Measurements from ENCODE around the gene METTL16.

Gene METTL16

DNA sequence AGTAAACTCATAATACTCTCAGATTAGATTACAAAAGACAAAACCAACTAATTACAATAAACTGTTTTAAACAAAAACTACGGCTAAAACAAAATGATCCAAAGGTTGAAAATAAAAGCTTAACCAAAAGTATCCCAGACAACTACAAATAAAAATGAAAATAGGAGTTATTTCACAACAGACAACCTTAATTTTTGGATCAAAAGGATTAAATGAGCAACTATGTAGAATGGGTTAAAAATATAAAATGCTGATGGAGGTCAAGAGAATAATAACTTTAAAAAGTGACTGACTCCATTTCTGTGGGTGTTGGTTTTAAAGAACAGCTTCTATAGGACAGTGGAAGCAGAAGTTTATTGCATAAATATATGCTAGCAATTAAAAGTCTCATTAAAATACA lies 28.6 kb downstream of the METTL16 start:
- TF ChIP-seq CTCF (IDR thresholded peaks at IDR 0.05; ENCODE audit: low read depth, low read length): no peak
- DNase-seq (ENCODE audit: low read depth in 2 of 2): no peak
- H3K4me3 ChIP-seq (replicated peaks in 1 of 2; ENCODE audit: low read depth in 2 of 2, low read length in 2 of 2): no peak overlapping the region

DNA sequence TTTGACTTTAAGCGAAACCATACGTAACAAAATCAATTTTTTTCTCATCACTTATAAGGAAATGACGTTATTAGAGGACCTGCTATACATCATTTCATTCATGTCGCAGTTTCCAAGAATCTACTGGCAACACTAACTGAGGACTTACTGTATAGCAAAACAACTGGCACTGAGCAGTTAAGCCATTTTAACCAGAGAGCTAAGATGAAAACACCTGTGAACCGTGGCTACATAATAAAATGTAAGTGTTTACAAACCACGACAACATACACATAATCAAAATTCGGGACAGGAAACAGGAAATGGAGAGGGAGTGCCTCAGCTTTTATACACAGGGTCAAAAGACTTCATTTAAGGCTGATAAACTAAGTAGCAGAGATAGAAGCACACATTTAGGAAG lies 29.5 kb downstream of the METTL16 start:
- TF ChIP-seq CTCF (IDR thresholded peaks at IDR 0.05; ENCODE audit: low read depth, low read length): no peak
- peak in 1 of 2 donors; percentile 4 for DNase-seq (ENCODE audit: low read depth in 2 of 2)
- no peak overlapping the region for H3K4me3 ChIP-seq (replicated peaks in 1 of 2; ENCODE audit: low read depth in 2 of 2, low read length in 2 of 2)

DNA sequence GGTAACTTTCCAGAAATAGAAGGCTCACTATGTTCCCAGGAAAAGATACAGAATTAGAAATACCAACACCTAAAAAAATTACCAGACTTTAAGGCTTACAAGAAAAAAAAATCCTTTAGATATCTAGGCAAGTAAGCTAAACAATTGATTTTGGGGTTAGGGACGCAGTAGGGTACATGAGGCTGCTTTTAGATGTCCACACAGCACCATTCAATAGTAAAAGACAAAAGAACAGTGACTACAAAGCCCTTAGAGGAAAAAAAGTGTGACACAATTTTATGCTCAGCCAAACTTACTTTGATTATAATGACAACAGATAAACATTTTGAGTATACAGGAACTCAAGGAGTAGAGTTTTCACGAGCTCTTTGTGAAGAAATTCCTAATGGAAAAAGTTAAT lies 29.9 kb downstream of the METTL16 start:
- no peak for DNase-seq (ENCODE audit: low read depth in 2 of 2)
- no peak for TF ChIP-seq CTCF (IDR thresholded peaks at IDR 0.05; ENCODE audit: low read depth, low read length)
- H3K4me3 ChIP-seq (replicated peaks in 1 of 2; ENCODE audit: low read depth in 2 of 2, low read length in 2 of 2): no peak overlapping the region

- no peak overlapping the region for H3K4me3 ChIP-seq (replicated peaks in 1 of 2; ENCODE audit: low read depth in 2 of 2, low read length in 2 of 2)
- no peak for TF ChIP-seq CTCF (IDR thresholded peaks at IDR 0.05; ENCODE audit: low read depth, low read length)
- no peak for DNase-seq (ENCODE audit: low read depth in 2 of 2)
Observed at GRCh38 chr17:2478458-2478857, 33.2 kb downstream of the METTL16 start.

GRCh38 chr17:2475056-2475455 lies 36.6 kb downstream of the METTL16 start:
- TF ChIP-seq CTCF (IDR thresholded peaks at IDR 0.05; ENCODE audit: low read depth, low read length): no peak
- no peak for DNase-seq (ENCODE audit: low read depth in 2 of 2)
- no peak overlapping the region for H3K4me3 ChIP-seq (replicated peaks in 1 of 2; ENCODE audit: low read depth in 2 of 2, low read length in 2 of 2)

- TF ChIP-seq CTCF (IDR thresholded peaks at IDR 0.05; ENCODE audit: low read depth, low read length): no peak
- H3K4me3 ChIP-seq (replicated peaks in 1 of 2; ENCODE audit: low read depth in 2 of 2, low read length in 2 of 2): no peak overlapping the region
- DNase-seq (ENCODE audit: low read depth in 2 of 2): no peak
Observed at GRCh38 chr17:2474371-2474770, 37.3 kb downstream of the METTL16 start.

DNA sequence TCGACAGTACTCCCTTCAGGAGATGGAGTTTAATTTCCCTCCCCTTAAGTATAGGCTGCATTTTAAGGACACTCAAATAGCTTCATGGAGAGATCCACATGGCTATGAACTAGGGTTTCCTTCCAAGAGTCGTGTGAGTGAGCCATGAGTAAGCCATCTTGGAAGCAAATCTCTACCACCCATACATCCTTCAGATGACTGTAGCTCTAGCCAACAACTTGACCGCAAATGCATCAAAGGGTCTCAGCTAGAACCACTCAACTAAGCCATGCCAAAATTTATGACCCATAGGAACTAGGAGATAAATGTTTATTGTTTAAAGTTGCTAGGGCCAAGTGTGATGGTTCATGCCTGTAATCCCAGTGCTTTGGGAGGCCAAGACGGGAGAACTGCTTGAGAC lies 43.4 kb downstream of the METTL16 start:
- DNase-seq (ENCODE audit: low read depth in 2 of 2): peak; percentile 81 to 83
- TF ChIP-seq CTCF (IDR thresholded peaks at IDR 0.05; ENCODE audit: low read depth, low read length): no peak
- no peak overlapping the region for H3K4me3 ChIP-seq (replicated peaks in 1 of 2; ENCODE audit: low read depth in 2 of 2, low read length in 2 of 2)

Measured in cardiac fibroblast (primary cell).